ENCODE data around the gene WDR70. TPM values are rescaled to one million over a fixed set of nuclear protein-coding genes. Genes with fewer than 3 reads are reported as not detected.
"Not testable (repeated sequence)": the region's sequence is repeated elsewhere in the genome, so short reads cannot be mapped to it uniquely, and the experiment has no call there.

Gene WDR70
- total RNA-seq, 2 donors from 2014 or later: 25.9 to 27.0 TPM

DNA sequence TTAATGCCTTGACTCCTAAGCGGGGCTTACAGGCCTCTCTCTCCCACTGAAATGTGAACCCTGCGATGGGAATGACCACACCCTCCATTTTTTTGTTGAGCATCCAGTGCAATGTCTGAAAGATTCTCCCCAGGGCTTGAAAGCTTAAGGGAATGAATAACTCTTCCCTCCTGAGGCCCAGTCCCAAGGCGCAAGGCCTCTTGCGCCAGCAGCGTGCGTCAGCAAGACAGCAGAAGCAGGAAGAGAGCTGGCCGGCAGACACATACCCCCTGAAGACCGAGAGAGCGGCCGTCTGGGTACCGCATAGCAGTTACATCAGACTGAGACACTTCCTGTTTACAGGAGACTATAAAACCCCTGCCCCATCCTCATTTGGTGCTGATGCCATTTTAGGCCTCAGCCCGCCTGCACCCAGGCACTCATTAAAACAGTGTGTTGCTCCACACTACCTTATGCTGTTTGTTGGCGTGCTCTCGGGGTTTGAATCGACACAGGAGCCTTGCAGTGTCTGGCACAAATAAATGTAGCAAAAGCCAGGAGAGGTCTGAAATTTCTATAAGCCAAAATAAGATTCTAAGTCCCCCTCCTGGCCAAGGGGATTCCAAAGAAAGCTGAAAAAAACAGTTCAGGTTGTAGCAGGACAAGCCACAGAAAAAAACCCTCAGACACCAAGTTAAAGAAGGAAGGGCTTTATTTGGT is 398.5 kb downstream of the WDR70 start:
- DNase-seq: no peak

DNA sequence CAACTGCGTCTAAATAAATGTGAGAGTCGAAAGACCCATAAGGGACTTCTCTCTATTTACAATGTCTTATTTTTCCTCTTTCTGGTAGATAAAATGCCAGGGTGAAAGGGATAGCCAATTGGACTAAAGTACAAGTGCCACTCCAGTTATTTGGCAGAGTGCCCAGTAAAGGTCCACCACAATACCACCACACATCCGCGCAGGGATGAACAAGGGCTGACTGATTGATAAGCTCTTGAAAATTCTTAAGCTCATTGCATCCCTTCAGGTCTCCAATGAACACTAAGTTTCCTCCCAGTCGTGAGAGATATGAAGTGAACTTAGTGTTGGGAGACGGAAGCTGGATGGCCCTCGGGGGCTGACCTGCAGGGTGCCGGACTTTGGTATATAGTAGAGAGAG is 402.3 kb downstream of the WDR70 start:
- WGBS, 2 donors: 75 to 94% methylated on average over 8 of the region's 8 CpGs
- DNase-seq; H3K27ac ChIP-seq; H3K27me3 ChIP-seq; intact Hi-C loops (cut with DNase I); ATAC-seq; H3K9me3 ChIP-seq; H3K4me3 ChIP-seq; H3K4me1 ChIP-seq; H3K36me3 ChIP-seq (replicated peaks in 1 of 2; ENCODE audit: insufficient read depth in 1 of 2, low read depth in 2 of 2): not testable (repeated sequence)

More for the DNA sequence above, 398.5 kb downstream of the WDR70 start:
- no peak for ATAC-seq
- Histone ChIP-seq H3K36me3 (replicated peaks in 1 of 2; ENCODE audit: insufficient read depth in 1 of 2, low read depth in 2 of 2) (no peaks in the 10 kb centered on the region), H3K27me3 (no peaks in the 10 kb centered on the region), H3K4me1 (no peaks in the 10 kb centered on the region), H3K9me3 (no peaks in the 10 kb centered on the region), H3K4me3 (no peak overlapping the region), H3K27ac (no peak overlapping the region)
- intact Hi-C loops (cut with DNase I): no loop called here
- WGBS, 2 donors: 83 to 85% methylated on average over 15 of the region's 15 CpGs
- no peak for TF ChIP-seq POLR2A (IDR thresholded peaks at IDR 0.05)
- TF ChIP-seq, protein P1, sequence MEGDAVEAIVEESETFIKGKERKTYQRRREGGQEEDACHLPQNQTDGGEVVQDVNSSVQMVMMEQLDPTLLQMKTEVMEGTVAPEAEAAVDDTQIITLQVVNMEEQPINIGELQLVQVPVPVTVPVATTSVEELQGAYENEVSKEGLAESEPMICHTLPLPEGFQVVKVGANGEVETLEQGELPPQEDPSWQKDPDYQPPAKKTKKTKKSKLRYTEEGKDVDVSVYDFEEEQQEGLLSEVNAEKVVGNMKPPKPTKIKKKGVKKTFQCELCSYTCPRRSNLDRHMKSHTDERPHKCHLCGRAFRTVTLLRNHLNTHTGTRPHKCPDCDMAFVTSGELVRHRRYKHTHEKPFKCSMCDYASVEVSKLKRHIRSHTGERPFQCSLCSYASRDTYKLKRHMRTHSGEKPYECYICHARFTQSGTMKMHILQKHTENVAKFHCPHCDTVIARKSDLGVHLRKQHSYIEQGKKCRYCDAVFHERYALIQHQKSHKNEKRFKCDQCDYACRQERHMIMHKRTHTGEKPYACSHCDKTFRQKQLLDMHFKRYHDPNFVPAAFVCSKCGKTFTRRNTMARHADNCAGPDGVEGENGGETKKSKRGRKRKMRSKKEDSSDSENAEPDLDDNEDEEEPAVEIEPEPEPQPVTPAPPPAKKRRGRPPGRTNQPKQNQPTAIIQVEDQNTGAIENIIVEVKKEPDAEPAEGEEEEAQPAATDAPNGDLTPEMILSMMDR (IDR thresholded peaks at IDR 0.05): no peak

GRCh38 chr5:37786416-37786815 is 407.3 kb downstream of the WDR70 start:
- Histone ChIP-seq H3K27ac (no peak overlapping the region), H3K36me3 (replicated peaks in 1 of 2; ENCODE audit: insufficient read depth in 1 of 2, low read depth in 2 of 2) (no peaks in the 10 kb centered on the region), H3K4me3 (no peak overlapping the region), H3K9me3 (no peaks in the 10 kb centered on the region), H3K4me1 (no peaks in the 10 kb centered on the region), H3K27me3 (no peaks in the 10 kb centered on the region)
- DNase-seq: no peak
- WGBS, 2 donors: 71 to 72% methylated on average over 2 of the region's 2 CpGs
- TF ChIP-seq POLR2A (IDR thresholded peaks at IDR 0.05): no peak
- TF ChIP-seq, protein P1 (IDR thresholded peaks at IDR 0.05): no peak
- ATAC-seq: no peak
- intact Hi-C loops (cut with DNase I): no loop called here

DNA sequence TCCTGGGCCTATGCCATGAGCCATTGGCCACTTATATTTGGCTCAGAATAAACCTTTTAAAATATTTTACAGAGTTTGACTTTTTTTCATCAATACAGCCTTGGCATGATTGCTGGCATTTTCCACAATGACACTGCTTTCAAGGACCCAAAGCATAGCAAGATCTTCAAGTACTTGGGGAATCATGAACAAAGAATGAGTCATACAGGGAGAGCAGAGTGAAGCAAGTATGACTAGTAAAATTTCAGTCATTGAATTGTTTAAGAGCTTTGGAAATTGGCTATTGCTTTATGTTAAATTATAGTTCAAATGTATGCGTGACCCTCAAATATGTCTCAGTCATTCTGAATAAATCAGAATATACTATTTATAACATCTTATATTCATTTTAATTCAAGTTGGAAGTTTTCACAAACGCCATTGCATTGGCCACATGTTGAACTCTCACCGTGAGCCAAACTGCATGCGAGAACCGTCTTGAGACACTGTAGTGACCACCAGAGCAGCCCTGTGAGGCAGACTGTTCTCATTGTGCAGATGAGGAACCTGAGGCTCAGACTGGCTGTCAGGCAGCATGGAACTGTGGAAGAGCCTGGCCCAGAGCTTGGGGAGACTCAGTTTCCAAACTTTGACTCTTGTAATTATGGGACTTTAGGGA is 407.9 kb downstream of the WDR70 start:
- 84 to 88% methylated on average over 5 of the region's 5 CpGs for WGBS, 2 donors
- Histone ChIP-seq H3K36me3 (replicated peaks in 1 of 2; ENCODE audit: insufficient read depth in 1 of 2, low read depth in 2 of 2) (no peaks in the 10 kb centered on the region), H3K4me1 (no peaks in the 10 kb centered on the region), H3K27ac (no peak overlapping the region), H3K4me3 (no peak overlapping the region), H3K9me3 (no peaks in the 10 kb centered on the region), H3K27me3 (no peaks in the 10 kb centered on the region)
- TF ChIP-seq POLR2A (IDR thresholded peaks at IDR 0.05): no peak
- TF ChIP-seq, protein P1 (IDR thresholded peaks at IDR 0.05): no peak
- ATAC-seq (no peak), DNase-seq (no peak)
- intact Hi-C loops (cut with DNase I): no loop called here

DNA sequence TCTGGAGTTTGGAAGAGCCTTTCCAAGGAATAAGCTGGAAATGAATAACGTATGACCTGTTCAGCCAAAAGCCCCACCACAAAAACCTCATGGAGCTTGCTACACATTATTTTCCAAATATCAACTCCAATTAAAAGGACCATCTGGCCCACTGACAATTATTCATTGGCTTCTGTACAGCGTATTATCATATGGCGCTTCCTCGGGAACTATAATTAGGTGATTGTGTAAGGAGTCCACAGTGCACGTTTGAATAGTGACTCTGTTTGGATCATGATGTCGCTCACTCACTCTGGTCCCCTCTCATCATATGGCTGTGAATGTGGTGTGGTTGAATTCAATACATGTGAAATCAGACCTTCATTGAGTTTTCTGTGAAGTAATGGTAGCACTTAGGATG is 408.6 kb downstream of the WDR70 start:
- H3K4me3 ChIP-seq: no peak overlapping the region
- intact Hi-C loops (cut with DNase I): no loop called here
- H3K27ac ChIP-seq: no peak overlapping the region
- H3K27me3 ChIP-seq: no peaks in the 10 kb centered on the region
- H3K36me3 ChIP-seq (replicated peaks in 1 of 2; ENCODE audit: insufficient read depth in 1 of 2, low read depth in 2 of 2): no peaks in the 10 kb centered on the region
- no peaks in the 10 kb centered on the region for H3K4me1 ChIP-seq
- no peak for TF ChIP-seq POLR2A (IDR thresholded peaks at IDR 0.05)
- TF ChIP-seq, protein P1 (IDR thresholded peaks at IDR 0.05): no peak
- ATAC-seq (no peak), DNase-seq (no peak)
- 76 to 81% methylated on average over 6 of the region's 6 CpGs for WGBS, 2 donors
- no peaks in the 10 kb centered on the region for H3K9me3 ChIP-seq
